B cell (primary cell): ENCODE measurements around the gene SNAP47.

Experiments
- CTCF ChIP-seq: fragments of 200-600 bp; IDR thresholded peaks from one replicate; pipeline ENCODE4 v1.8.0; 2022; ENCODE audit warnings: antibody characterized with exemption, mild to moderate bottlenecking
- EZH2 ChIP-seq: IDR thresholded peaks from 2 replicates; pipeline ENCODE4 v1.6.1; 2012; ENCODE audit warnings: borderline replicate concordance, low read depth, mild to moderate bottlenecking, moderate library complexity, low read length; ENCODE audit not compliant: insufficient read depth, poor library complexity, severe bottlenecking

DNA sequence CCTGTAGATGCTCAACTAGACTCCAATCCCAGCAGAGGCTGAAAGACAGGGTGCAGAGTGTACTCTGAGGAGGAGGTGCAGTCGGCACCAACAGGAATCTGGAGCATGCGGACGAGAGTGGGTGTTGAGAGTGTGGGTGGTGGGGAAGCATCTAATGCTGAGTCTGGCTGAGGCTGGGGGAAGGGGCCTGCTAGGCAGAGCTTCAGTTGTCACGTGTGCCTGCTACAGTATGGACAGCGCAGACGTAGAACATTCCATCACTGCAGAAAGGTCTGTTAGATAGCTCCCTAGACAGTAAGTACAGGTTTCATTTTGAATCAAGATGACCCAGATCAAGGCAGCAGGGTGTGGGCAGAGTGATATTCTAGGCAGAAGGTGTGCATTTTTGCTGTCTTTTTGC is 23.1 kb downstream of the SNAP47 start:
- TF ChIP-seq CTCF (no peak), EZH2 (no peak)
